HEK293 (cell line): ENCODE measurements around the gene ANP32B.

Experiments used
- CTCF ChIA-PET: fragments of 350-600 bp; formaldehyde crosslinking; extraction: SDS; loops from one replicate; lab custom pipeline; 2021; ENCODE audit warnings: antibody characterized with exemption; lab: Yijun Ruan, JAX
- POLR2A ChIA-PET: fragments of 300-600 bp; formaldehyde crosslinking; extraction: SDS; loops from one replicate; lab custom pipeline; 2020; ENCODE audit warnings: antibody characterized with exemption, inconsistent platforms; lab: Yijun Ruan, JAX
- H3K27ac ChIP-seq: fragments of 200-500 bp; sonication (Bioruptor generic); 2 replicates; pipeline ENCODE4 v1.5.1; 2014; ENCODE audit warnings: low read depth, low read length, control low read depth, inconsistent platforms; ENCODE audit errors: extremely low read depth
- H3K36me3 ChIP-seq, 2 experiments: fragments of 200-500 bp in 1 of 2; sonication (Bioruptor generic) in 1 of 2; 1 replicate in 1 of 2; 2 replicates in 1 of 2; pipeline ENCODE4 v1.5.1; 2014 to 2017; ENCODE audit warnings: inconsistent platforms in 2 of 2, low read length in 2 of 2; ENCODE audit not compliant: control insufficient read depth in 2 of 2, insufficient read depth in 1 of 2
- H3K4me1 ChIP-seq: fragments of 200-500 bp; sonication (Bioruptor generic); 2 replicates; pipeline ENCODE4 v1.5.1; 2014; ENCODE audit warnings: mild to moderate bottlenecking, low read length, inconsistent platforms; ENCODE audit not compliant: control insufficient read depth, insufficient read depth
- H3K4me3 ChIP-seq: 2 replicates; pipeline ENCODE4 v1.5.1; 2011; ENCODE audit warnings: low read depth, mild to moderate bottlenecking, control low read depth, low read length, moderate library complexity
- H3K9me3 ChIP-seq: fragments of 200-500 bp; sonication (Bioruptor generic); 2 replicates; pipeline ENCODE4 v1.5.1; 2014; ENCODE audit warnings: low read depth, low read length, inconsistent platforms; ENCODE audit not compliant: control insufficient read depth, insufficient read depth
- HOXC10 ChIP-seq: sonication (generic); formaldehyde crosslinking; IDR thresholded peaks from 2 replicates; pipeline ENCODE4 v1.8.1; 2023; ENCODE audit warnings: mild to moderate bottlenecking, missing genetic modification reagents
- PATZ1 ChIP-seq: fragments of 450-650 bp; formaldehyde crosslinking; IDR thresholded peaks from 2 replicates; pipeline ENCODE4 v1.5.1; 2016; ENCODE audit warnings: missing biosample characterization, missing genetic modification characterization
- PRDM10 ChIP-seq: fragments of 450-650 bp; formaldehyde crosslinking; IDR thresholded peaks from 2 replicates; pipeline ENCODE4 v1.5.1; 2016; ENCODE audit warnings: missing biosample characterization, missing genetic modification characterization
- TSHZ1 ChIP-seq: fragments of 450-650 bp; formaldehyde crosslinking; IDR thresholded peaks from 2 replicates; pipeline ENCODE4 v1.5.1; 2016; ENCODE audit warnings: missing biosample characterization, missing genetic modification characterization, borderline replicate concordance
- ZBTB10 ChIP-seq: fragments of 450-650 bp; formaldehyde crosslinking; IDR thresholded peaks from 2 replicates; pipeline ENCODE4 v1.5.1; 2016; ENCODE audit warnings: missing biosample characterization, missing genetic modification characterization
- ZIC2 ChIP-seq: fragments of 450-650 bp; formaldehyde crosslinking; IDR thresholded peaks from 2 replicates; pipeline ENCODE4 v1.5.1; 2016; ENCODE audit warnings: missing biosample characterization, missing genetic modification characterization
- ZNF112 ChIP-seq: fragments of 450-650 bp; formaldehyde crosslinking; IDR thresholded peaks from 2 replicates; pipeline ENCODE4 v1.5.0; 2017; ENCODE audit warnings: missing biosample characterization, missing genetic modification characterization
- ZNF148 ChIP-seq: fragments of 450-650 bp; formaldehyde crosslinking; IDR thresholded peaks from 2 replicates; pipeline ENCODE4 v1.5.0; 2017; ENCODE audit warnings: missing biosample characterization, missing genetic modification characterization, borderline replicate concordance
- ZNF184 ChIP-seq: fragments of 450-650 bp; IDR thresholded peaks from 2 replicates; pipeline ENCODE4 v1.5.1; 2018; ENCODE audit warnings: missing biosample characterization, mild to moderate bottlenecking, missing genetic modification characterization
- ZNF324 ChIP-seq: fragments of 450-650 bp; formaldehyde crosslinking; IDR thresholded peaks from 2 replicates; pipeline ENCODE4 v1.5.1; 2016; ENCODE audit warnings: missing biosample characterization, missing genetic modification characterization
- ZNF366 ChIP-seq: fragments of 450-650 bp; formaldehyde crosslinking; conservative IDR thresholded peaks from 2 replicates; pipeline ENCODE4 v1.5.1; 2016; ENCODE audit warnings: missing biosample characterization, missing genetic modification characterization
- ZNF391 ChIP-seq: fragments of 450-650 bp; formaldehyde crosslinking; IDR thresholded peaks from 2 replicates; pipeline ENCODE4 v1.5.1; 2016; ENCODE audit warnings: low read depth, missing biosample characterization, missing genetic modification characterization, borderline replicate concordance
- ZNF394 ChIP-seq: fragments of 450-650 bp; formaldehyde crosslinking; IDR thresholded peaks from 2 replicates; pipeline ENCODE4 v1.5.1; 2016; ENCODE audit warnings: missing biosample characterization, missing genetic modification characterization, mild to moderate bottlenecking, moderate library complexity, borderline replicate concordance
- ZNF404 ChIP-seq: fragments of 450-650 bp; formaldehyde crosslinking; IDR thresholded peaks from 2 replicates; pipeline ENCODE4 v1.5.1; 2017; ENCODE audit warnings: missing biosample characterization, missing genetic modification characterization
- ZNF449 ChIP-seq: fragments of 450-650 bp; formaldehyde crosslinking; IDR thresholded peaks from 2 replicates; pipeline ENCODE4 v1.5.1; 2017; ENCODE audit warnings: missing biosample characterization, mild to moderate bottlenecking, missing genetic modification characterization, moderate library complexity
- ZNF600 ChIP-seq: fragments of 450-650 bp; formaldehyde crosslinking; IDR thresholded peaks from 2 replicates; pipeline ENCODE4 v1.5.1; 2016; ENCODE audit warnings: missing biosample characterization, missing genetic modification characterization
- ZSCAN30 ChIP-seq: fragments of 450-650 bp; IDR thresholded peaks from 2 replicates; pipeline ENCODE4 v1.5.1; 2018; ENCODE audit warnings: missing biosample characterization, mild to moderate bottlenecking, missing genetic modification characterization, moderate library complexity
- ZXDB ChIP-seq: fragments of 450-650 bp; formaldehyde crosslinking; IDR thresholded peaks from 2 replicates; pipeline ENCODE4 v1.5.1; 2016; ENCODE audit warnings: missing biosample characterization, missing genetic modification characterization

ANP32B gene

GRCh38 chr9:98018347-98018746 is 35.2 kb downstream of the ANP32B start:
- TF ChIP-seq ZNF184 (tag by site-specific recombination) = no peak
- TF ChIP-seq ZNF600 (tag by site-specific recombination) = peak; percentile 20; the same call in 1 of the 2 replicates
- H3K4me1 ChIP-seq = no peaks in the 10 kb centered on the region
- CTCF ChIA-PET = interaction anchor here (0.6 to 1.2 kb wide), 2 partner anchors 18 to 94 kb away, joined by 4 to 5 read pairs; no protein-coding TSS in a partner anchor
- H3K9me3 ChIP-seq = no peaks in the 10 kb centered on the region
- H3K4me3 ChIP-seq = no peak overlapping the region
- H3K36me3 ChIP-seq = peaks cover 26 to 78% of the 10 kb centered on the region in 2 experiments
- H3K27ac ChIP-seq = no peak overlapping the region
- POLR2A ChIA-PET = no interaction called here

GRCh38 chr9:98019098-98019497 is 36.0 kb downstream of the ANP32B start:
- Histone ChIP-seq H3K27ac (no peak overlapping the region), H3K9me3 (no peaks in the 10 kb centered on the region), H3K36me3 (peaks cover 18 to 70% of the 10 kb centered on the region in 2 experiments), H3K4me3 (no peak overlapping the region), H3K4me1 (no peaks in the 10 kb centered on the region)
- POLR2A ChIA-PET = no interaction called here
- CTCF ChIA-PET = interaction anchor here (1.2 to 1.3 kb wide), 2 partner anchors 95 to 97 kb away, joined by 3 to 5 read pairs; partner anchors contain the start of gene TRMO
- TF ChIP-seq ZNF112 (no peak), ZIC2 (tag by site-specific recombination) (no peak), HOXC10 (no peak), ZBTB10 (tag by site-specific recombination) (no peak), ZNF148 (tag by site-specific recombination) (no peak), ZNF449 (tag by site-specific recombination) (no peak), ZXDB (tag by site-specific recombination) (no peak), ZNF391 (tag by site-specific recombination) (no peak), ZNF366 (no peak), ZNF394 (tag by site-specific recombination) (no peak), PRDM10 (no peak), PATZ1 (tag by site-specific recombination) (no peak), ZSCAN30 (tag by site-specific recombination) (no peak), ZNF324 (no peak), TSHZ1 (no peak), ZNF404 (tag by site-specific recombination) (no peak)
